ENCODE data around the gene OR56A3.

- TF ChIP-seq, protein P1, sequence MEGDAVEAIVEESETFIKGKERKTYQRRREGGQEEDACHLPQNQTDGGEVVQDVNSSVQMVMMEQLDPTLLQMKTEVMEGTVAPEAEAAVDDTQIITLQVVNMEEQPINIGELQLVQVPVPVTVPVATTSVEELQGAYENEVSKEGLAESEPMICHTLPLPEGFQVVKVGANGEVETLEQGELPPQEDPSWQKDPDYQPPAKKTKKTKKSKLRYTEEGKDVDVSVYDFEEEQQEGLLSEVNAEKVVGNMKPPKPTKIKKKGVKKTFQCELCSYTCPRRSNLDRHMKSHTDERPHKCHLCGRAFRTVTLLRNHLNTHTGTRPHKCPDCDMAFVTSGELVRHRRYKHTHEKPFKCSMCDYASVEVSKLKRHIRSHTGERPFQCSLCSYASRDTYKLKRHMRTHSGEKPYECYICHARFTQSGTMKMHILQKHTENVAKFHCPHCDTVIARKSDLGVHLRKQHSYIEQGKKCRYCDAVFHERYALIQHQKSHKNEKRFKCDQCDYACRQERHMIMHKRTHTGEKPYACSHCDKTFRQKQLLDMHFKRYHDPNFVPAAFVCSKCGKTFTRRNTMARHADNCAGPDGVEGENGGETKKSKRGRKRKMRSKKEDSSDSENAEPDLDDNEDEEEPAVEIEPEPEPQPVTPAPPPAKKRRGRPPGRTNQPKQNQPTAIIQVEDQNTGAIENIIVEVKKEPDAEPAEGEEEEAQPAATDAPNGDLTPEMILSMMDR (IDR thresholded peaks at IDR 0.05) = no peak
- no peak for TF ChIP-seq POLR2AphosphoS5 (IDR thresholded peaks at IDR 0.05; ENCODE audit: low read depth, low read length)
Observed at GRCh38 chr11:5922749-5923426, 19.2 kb upstream of the OR56A3 start.

All from Panc1 (cell line).